ENCODE measurements around the gene CA10.

CA10 gene

GRCh38 chr17:51946311-51946710 is 212.2 kb downstream of the CA10 start:
- DNase-seq, result no peak

GRCh38 chr17:51941272-51941671 is 217.2 kb downstream of the CA10 start:
- DNase-seq, result no peak

GRCh38 chr17:51937264-51937663 is 221.2 kb downstream of the CA10 start:
- DNase-seq, result no peak

GRCh38 chr17:51935477-51935876 is 223.0 kb downstream of the CA10 start:
- DNase-seq, result no peak

- DNase-seq, result no peak
Observed at GRCh38 chr17:51933647-51934046, 224.9 kb downstream of the CA10 start.

GRCh38 chr17:51926448-51926847 is 232.1 kb downstream of the CA10 start:
- no peak for DNase-seq

- DNase-seq, result no peak
Observed at GRCh38 chr17:51921500-51921899, 237.0 kb downstream of the CA10 start.

GRCh38 chr17:51914577-51914976 is 243.9 kb downstream of the CA10 start:
- DNase-seq, result no peak

GRCh38 chr17:51913491-51914205 is 244.9 kb downstream of the CA10 start:
- DNase-seq, result no peak

GRCh38 chr17:51912939-51913338 is 245.6 kb downstream of the CA10 start:
- no peak for DNase-seq

- DNase-seq, result no peak
Observed at GRCh38 chr17:51911237-51911636, 247.3 kb downstream of the CA10 start.

- no peak for DNase-seq
Observed at GRCh38 chr17:51909971-51910370, 248.5 kb downstream of the CA10 start.

GRCh38 chr17:51908841-51909537 is 249.5 kb downstream of the CA10 start:
- DNase-seq, result no peak

- no peak for DNase-seq
Observed at GRCh38 chr17:51907041-51907440, 251.5 kb downstream of the CA10 start.

GRCh38 chr17:51904379-51904778 is 254.1 kb downstream of the CA10 start:
- DNase-seq, result no peak

GRCh38 chr17:51901242-51901641 is 257.3 kb downstream of the CA10 start:
- no peak for DNase-seq

GRCh38 chr17:51891936-51892335 is 266.6 kb downstream of the CA10 start:
- no peak for DNase-seq

GRCh38 chr17:51890710-51891109 is 267.8 kb downstream of the CA10 start:
- no peak for DNase-seq

- no peak for DNase-seq
Observed at GRCh38 chr17:51888816-51889215, 269.7 kb downstream of the CA10 start.

GRCh38 chr17:51876986-51877385 is 281.5 kb downstream of the CA10 start:
- DNase-seq, result no peak

- no peak for DNase-seq
Observed at GRCh38 chr17:51873302-51873701, 285.2 kb downstream of the CA10 start.

GRCh38 chr17:51869387-51869786 is 289.1 kb downstream of the CA10 start:
- DNase-seq, result no peak

GRCh38 chr17:51860954-51861561 is 297.5 kb downstream of the CA10 start:
- DNase-seq, result no peak

GRCh38 chr17:51857052-51857597 is 301.4 kb downstream of the CA10 start:
- no peak for DNase-seq
